ENCODE data around the gene CHRNA4.

The CHRNA4 gene

DNA sequence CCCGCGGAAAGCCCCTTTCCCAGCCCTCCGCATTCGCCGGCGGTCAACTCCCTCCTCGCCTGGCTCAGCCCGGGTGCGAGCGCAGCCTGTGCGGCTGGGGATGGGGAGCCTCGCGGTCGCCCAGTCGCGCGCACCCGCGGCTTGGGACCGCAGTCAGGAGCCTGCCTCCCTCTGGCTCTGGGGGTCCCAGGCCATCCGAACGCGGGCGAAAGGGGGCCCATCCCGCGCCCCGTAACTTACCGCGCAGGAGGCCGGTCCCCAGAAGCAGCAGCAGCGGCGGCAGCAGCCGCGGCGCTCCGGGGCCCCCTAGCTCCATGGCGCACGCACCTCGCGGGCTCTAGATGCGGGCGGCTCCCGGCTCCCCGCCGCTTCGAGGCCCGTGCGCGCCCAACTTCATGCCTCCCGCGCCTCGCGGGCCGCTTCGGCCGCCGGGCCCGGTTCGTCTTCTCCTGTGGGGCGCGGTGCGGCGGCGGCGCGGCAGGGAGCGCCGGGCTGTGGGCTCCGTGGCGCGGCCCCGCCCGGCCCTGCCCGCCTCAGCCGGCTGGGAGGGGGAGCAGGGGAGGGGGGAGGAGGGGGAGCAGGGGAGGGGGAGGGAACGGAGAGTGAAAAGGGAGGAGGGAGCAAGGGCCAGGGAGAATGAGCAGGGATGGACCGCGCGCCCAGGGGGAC lies at the start of gene CHRNA4:
Gene CHRNA4 (minus strand): TSS at position 500 of the 669 bp plus-strand sequence. CDS start 184 bp downstream, at position 316.
- DNase-seq, result no peak

DNA sequence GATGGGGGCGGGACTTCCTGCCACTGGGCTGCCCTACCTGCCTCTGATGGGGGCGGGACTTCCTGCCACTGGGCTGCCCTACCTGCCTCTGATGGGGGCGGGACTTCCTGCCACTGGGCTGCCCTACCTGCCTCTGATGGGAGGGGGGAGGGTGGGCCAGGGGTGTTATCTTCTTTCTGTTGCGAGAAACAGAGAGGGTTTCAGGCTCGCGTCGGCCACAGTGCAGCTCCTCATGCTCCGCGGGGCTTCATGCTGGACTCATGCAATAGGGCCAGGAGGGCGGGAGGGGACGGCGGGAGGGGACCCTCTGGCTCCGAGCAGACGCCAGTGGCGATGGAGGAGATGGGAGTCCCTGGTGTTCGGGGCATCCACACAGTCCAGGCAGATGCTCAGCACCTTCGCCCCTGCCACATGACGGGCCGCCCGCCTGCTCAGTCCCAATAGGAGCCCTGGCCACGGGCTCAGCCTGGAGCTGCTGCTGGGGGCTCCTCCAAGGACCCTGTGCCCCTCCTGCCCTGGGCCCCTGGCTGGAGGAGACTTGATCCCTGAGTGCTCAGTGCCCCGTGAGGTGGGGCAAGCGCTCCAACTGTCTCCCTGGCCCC lies 48.8 kb upstream of the CHRNA4 start:
- no peak for DNase-seq

DNA sequence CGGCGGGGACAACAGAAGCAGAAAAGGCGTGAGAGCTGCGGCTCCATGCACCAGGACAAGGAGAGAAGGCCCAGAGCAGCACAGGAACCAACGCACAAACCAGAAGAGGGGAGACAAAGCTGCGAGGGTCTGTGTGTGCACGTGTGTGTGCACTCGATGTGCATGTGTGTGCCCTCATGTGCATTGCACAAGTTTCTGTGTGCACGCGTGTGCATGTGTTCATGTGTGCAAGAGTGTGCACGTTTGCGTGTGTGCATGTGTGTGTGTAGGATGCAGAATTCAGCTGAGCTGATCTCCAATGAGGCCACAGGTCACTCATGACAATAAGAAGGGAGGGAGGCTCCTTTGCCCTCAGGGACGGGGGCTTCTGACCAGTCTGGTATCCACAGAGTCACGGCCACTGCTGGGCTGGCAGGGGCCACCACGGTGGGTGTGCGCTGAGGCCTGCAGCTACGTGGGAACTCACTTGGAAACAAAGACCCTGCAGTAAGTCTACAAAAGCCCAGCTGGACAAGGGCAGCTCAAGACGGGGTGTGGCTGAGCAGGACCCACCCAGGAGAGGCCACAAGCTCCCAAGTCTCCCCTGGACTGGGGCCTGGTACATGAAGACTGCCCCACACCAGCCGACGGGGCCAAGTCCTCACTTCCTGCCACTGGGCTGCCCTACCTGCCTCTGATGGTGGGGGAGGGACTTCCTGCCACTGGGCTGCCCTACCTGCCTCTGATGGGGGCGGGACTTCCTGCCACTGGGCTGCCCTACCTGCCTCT lies 48.1 kb upstream of the CHRNA4 start:
- DNase-seq, result no peak

DNA sequence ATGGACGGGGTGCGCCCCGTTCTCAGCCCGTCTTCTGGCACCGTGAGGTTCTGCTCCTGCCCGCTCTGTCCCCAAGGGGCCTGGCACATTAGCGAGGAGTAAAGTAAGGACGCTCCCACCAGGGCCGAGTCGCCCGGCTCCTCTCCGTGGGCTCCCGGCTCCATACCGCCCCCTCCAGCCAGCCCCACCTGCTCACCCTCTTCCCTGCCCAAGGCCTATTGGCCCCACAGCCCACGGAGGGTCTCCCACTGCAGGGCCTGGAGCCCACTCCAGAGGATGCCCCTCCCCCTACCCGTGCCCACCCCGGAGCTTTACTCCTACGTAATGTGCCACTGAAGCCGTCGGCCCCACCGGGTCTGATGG lies 47.5 kb upstream of the CHRNA4 start:
- no peak for DNase-seq

DNA sequence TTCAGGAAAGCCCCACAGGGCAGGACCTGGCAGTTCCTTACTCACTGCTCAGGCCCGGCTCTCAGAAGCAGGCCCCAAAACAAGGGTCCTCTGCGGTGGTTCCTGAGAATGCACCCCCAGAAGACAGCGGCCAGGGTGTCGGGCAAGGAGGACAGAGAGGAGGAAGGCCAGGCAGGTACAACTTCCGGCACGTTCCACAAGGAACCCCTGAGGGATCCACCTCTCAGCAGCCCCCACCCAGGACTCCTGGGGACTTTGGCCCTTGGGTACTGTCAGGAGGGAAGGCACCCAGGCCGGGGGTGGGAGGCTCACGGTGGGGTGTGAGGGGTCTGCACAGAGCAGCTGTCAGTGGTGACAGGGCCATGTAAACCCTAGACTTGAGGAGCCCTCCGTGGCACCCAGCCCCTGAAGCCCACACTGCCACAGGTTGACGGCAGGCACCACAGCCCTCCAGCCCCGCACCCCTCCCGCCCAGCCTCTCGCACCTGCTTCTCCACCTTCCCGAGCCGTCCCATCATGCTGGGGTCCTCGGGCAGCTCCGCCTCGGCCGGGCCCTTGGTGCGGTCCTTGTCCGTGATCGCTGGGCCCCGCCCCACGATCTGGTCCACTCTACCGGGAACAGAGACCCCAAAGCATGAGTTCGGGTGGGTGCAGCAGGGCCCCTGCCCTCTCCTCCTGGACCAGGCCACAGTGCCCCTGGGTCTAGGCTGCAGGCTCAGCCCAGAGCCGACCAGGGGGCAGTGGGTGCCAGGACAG lies 47.0 kb upstream of the CHRNA4 start:
- no peak for DNase-seq

DNA sequence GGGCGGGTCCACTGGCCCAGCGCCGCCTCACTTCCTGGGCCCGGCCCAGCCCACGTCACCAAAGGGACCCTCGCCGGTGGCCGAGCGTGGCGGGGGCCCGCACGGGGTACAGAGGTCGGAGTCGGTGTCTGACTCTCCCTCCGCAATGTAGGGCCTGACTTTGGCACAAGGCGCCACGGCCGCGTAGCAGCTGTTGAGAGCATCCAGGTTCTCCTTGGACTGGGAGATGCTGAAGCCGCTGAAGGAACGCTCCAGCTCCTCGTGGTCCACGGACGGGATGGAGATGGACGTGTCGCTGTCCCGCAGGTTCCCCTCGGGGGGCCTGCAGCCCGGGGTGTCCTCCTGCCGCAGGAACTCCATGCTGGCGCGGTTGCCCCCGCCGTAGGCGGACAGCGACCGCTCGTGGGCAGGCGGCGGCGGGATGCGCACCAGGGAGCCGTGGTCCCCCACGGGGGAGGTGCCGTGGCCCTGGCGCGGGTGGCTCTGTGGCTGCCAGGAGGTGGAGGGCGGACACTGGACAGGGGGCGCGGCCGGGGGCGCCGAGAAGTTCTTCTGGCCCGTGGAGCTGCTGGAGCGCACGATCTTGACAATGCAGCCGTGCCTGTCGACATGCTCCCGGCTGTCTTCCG lies 45.6 kb upstream of the CHRNA4 start:
- no peak for DNase-seq

DNA sequence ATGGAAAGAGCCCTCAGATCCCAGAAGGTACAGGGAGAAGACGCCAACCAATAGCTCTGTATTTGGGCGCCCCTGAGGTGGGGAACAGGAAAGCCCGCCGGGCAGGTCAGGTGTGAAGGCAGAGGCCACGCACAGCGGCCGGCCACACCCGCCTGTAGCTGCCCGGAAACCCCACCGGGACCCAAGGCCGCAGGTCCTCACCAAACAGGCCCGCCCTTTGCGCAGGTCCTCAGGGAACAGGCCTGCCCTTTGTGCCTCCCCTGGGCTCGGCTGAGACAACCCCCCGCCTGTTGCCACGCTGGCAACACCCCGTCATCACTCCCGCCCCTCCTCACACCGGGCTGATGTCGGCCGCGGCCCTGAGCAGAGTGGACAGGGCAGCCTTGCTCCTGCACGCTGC lies 44.9 kb upstream of the CHRNA4 start:
- DNase-seq, result no peak

DNA sequence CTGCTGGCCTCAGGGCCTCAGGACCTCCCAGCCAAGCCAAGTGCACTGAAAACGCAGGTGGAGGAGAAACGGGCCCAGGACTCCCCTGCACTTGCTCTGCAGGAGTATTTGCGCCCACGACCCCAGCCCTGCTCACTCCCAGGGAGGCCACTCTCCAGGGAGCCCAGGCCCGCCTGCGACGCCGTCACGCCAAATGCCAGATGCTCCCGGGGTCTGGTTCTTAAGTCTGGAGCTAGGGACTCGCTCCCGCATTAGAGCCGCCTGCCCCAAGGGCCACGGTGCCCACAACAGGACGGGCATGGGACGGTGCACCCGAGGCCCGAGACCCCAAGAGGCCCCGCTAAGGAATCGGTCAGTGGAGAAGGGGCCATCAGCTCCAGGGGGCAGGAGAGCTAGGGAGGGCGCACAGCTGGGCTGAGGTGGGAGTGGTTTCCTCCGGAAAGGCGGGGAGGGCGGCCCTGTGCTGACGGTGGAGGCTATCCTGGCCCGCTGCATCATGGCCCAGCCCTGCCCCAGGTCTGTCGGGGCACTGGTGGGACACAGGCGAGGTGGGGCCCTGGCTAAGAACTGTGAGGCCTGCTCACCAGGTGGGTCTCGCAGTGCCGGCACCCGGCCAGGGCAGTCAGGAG lies 44.1 kb upstream of the CHRNA4 start:
- DNase-seq, result no peak

DNA sequence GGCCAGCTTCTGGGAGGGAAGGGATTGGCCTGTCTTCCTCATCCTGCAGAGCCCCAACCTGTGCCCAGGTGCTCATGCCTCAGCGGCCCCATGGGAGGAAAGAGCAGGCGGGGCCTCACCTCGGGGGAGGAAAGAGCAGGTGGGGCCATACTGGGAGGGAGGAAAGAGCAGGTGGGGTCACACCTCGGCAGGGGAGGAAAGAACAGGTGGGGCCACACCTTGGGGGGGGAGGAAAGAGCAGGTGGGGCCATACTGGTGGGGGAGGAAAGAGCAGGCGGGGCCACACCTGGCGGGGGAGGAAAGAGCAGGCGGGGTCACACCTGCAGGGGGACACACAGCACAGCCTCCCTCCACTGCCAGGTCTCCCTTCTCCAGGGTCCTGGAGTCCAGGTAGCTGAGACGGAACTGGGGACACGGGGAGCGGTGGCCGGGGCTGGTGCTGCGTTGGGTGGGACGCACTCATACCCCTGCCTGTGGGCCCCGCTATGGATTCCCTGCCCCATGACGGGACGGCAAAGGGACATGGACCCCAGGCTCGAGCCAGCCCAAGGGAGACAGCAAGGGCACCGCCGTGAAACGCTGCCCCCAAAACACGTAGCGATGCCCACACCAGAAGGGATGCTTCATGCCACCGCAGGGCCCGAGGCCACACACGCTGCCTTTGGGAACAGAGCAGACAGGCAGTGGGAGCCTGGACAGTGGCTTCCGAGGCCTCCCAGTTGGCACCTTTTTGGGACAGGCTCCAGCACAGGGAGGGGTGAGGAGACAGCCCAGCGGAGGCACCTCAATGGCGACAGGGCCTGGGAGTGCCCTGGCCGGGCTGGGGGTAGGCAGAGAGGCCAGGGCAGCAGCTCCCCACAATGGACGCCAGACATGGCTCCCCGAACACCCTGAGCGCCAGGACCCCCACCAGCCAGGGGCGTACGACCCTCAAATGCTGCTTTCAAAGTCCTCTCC lies 43.3 kb upstream of the CHRNA4 start:
- DNase-seq, result no peak

DNA sequence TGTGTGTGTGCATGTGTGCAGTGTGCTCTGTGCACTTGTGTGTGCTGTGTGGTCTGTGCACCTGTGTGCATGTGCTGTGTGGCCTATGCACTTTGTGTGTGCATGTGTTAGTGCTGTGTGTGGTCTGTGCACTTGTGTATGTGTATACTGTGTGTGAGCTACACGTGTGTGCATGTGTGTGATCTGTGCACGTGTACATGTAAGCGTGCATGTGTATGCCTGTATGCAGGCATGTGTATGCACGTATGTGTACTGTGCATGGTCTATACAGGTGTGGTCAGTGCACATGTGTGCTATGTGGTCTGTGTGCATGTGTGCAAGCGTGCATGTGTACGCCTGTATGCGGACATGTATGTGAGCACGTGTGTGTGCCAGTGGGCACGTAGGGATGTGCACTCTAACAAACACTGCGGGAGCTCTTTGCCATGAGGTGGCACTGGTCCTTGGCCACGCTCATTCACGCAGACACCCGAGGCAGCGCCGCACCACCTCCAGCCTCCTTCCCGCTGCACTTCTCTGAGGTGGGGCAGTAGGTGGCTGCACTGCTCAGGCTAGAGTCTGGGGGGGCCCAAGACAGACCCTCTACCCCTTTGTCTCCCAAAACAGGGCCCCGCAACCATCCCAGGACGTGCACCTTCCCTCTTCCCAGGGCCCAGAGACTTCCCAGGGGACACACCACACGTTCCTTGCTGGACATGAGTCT lies 42.4 kb upstream of the CHRNA4 start:
- DNase-seq, result no peak

DNA sequence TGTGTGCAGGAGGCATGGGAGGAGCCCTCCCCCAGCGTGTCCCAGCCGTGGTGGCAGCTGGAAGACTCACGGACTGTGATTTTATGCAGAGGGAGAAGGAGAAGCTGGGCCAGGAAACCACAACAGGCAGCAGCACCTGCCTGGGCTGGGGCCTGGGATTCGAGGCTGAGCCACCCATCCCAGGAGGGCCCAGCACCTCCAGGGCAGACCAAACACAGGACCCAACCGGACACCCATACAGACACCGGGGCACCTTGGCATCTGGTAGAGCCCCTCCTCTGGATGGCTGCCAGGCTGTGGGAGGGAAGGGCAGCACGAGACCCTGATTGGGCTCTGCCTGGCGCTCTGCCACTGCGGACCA lies 41.7 kb upstream of the CHRNA4 start:
- no peak for DNase-seq

DNA sequence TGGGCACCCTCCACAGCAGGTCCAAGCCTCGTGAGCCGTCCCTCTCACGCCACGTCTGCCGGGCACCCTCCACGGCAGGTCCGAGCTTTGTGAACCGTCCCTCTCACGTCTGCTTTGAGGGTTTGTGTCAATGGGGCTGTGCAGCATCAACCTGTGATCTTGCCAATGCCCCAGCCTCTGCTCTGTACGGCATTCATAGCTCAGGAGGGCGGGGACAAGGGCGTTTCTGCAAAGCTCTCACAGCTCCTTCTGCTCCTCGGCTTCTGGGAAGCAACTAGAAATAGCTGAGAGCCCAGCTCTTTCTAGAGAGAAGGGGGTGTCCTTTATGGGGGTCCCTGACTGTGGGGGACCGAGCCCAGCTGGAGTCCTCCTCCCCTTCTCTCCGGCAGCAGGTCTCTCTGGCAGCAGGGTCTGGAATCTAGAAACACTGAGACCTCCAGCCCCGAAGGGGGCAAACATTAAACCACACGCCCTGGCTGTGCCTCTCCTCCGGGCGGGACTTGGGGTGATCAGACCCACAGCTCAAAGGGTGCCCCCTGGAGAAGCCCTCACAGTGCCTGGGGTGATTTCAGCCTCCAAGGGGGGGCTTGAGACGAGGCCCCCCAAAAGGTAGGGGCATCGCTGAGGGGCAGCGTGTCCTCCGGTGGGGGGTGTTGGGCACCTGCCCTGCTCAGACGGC lies 41.2 kb upstream of the CHRNA4 start:
- DNase-seq, result no peak

DNA sequence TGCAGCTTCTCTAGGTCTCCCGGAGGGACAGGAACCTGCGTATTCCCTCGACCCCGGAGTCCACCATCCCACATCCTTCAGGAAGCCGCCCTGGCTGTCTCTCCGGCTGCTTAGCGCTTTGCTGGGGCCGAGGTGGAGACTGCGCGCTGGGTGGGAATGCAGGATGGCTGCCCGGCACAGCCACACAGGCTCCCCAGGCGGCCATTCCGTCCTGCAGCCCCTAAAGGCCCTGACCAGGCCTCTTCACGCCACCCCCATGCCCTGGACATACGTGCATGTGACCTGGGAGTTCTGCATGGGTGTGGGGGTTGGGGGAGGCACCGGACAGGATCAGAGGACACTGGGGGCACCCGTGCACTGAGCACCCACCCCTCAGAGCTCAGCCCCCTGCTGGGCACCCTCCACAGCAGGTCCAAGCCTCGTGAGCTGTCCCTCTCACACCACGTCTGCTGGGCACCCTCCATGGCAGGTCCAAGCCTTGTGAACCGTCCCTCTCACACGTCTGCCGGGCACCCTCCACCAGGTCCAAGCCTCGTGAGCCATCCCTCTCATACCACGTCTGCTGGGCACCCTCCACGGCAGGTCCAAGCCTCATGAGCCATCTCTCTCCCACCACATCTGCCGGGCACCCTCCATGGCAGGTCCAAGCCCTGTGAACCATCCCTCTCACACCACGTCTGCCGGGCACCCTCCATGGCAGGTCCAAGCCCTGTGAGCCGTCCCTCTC lies 40.4 kb upstream of the CHRNA4 start:
- no peak for DNase-seq

DNA sequence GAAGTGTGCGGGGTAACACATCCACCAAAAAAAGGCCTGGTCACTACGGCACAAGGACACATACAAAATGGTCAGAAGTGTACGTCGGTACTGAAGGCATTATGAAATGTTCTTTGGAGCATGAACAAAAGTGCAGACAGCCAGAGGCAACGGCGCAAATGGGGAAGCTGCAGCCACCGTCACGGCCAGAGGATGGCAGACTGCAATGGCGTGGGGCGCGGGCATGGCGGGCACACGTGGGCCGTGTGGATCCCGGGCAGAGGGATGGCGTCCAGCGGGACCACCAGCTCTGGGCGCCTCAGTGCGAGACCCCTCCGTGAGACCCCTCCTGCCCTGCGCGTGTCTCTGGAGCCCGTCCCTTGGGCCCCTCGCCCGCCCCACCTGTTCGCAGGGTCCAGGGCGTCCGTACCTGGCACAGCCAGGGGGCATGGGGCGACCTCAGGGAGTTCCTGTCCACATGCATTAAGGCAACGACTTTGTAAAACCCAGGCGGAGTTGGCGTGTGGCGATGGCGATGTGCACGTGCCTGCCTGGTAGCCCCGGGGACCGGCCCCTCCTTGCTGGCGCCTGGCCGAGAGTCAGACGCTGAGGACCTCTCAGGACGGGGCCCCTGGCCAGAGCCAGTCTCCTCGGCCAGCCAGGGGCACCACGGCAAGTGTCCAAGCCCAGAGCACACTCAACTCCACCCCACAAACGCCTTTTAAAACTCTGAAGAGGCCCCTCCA lies 39.5 kb upstream of the CHRNA4 start:
- no peak for DNase-seq

DNA sequence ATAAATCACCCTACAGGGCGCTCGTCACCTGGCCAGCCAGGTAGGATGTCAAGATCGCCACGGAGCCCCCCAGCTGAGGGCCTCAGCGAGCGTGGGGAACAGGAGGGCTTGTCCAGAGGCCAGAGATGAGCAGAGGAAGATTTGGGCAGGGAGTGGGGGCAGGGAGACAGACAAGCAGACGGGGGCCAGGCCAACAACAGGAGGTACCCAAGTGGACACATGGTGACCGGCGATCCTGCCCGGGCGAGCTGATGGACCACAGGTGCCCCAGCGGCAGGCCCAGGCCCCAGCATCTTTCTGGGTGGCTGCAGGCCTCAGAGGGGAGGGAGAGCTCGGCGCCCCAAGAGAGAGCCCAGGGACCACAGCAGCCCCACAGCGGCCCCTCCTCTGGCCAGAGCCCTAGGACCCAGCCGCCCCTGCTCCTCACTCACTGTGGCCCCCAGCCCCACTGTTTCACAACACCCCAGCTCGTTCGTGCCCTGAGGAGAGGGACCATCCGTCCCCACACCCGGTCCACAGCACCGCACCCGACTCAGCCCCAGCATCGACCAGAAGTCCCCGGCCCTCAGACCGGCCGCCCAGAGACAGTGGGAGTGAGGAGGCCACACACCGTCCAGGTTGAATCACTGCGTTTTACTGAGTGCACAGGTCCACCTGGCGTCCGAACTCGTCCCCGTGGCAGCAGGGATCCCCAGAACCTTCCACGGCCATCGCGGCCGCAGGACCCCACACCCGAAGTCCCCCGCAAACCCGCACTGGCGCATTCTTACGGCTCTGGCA lies 38.6 kb upstream of the CHRNA4 start:
- no peak for DNase-seq

DNA sequence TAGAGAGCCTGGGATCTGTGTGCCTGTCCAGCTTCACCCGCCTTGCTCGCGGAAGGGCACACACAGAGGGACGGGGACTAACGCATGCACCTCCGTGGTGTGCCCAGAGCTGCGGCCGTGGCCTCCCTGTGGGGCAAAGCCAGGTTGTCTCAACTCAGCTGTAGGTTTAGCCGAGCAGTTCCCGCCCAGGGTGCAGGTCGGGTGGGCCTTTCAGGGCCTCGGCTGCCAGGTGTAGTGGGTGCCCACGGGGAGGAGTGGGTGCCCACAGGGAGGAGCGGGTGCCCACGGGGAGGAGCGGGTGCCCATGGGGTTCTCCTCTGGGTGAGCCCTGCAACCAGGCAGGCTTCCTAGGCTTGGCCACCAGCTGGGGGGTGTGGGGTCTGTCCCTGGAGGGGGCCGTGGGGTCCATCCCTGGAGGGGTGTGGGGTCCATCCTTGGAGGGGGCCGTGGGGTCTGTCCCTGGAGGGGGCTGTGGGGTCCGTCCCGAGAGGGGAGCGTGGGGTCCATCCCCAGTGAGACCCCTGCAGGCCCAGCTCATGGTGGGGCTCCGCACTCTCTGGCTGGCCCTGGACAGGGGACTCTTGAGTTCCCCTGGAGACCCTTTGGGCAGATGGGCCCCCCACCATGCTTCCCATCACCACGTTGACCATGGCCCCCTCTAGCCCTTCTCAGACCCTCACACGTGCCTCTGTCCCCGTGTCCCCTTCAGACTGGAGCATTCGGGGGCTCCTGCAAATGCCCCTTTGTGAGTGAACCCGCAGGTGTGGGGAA lies 37.8 kb upstream of the CHRNA4 start:
- DNase-seq, result no peak

DNA sequence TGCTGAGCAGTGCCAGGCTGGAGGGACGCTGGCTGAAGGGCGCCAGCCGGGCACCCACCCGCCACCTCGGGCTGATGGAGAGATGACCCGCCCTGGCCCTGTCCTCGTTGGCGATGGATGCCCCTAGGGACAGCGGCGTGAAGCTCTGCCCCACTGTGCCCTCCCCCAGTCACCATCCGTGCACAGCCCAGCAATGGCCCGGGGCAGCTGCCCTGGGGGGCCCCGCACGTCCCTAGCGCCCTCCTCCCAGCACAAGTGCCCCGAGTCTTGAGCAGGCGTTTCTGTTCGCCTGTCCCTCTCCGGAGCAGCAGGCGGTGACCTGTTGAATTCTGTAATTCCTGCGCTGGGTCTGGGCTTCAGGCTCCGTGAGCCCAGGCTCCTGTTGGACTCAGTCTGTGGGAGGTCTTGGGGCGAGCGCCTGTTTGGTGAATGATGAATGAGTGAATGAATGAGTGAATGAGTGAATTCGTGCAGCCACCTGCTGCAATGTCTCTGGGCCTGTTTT lies 36.8 kb upstream of the CHRNA4 start:
- DNase-seq, result no peak
